Temporal lobe (tissue), 1 donor: Measurements from ENCODE around the gene C17orf113. TPM values are rescaled to one million over a fixed set of nuclear protein-coding genes. Genes with fewer than 3 reads are reported as not detected.

Experiments used
- total RNA-seq: library from RNA; depleted of rRNA; stranded (reverse); fragments of >200 nt; gene quantifications from one replicate; pipeline ENCODE4 v1.2.3, GENCODE V29; 2014

The C17orf113 gene
- total RNA-seq, 1 donor from 2014 or later = 2.5 TPM

Other genes with a start within 250 kb of the C17orf113 start
- 8.1 TPM for gene P3H4, start 238.7 kb downstream of the C17orf113 start, total RNA-seq
- gene FKBP10, start 237.6 kb downstream of the C17orf113 start, total RNA-seq = 8.4 TPM
- 87.3 TPM for gene NT5C3B, start 214.4 kb downstream of the C17orf113 start, total RNA-seq
- 0.25 TPM for gene KLHL10, start 212.8 kb downstream of the C17orf113 start, total RNA-seq
- gene KLHL11, start 185.2 kb downstream of the C17orf113 start, total RNA-seq = 53.1 TPM
- 106 TPM for gene ACLY, start 131.7 kb downstream of the C17orf113 start, total RNA-seq
- gene ODAD4, start 120.0 kb downstream of the C17orf113 start, total RNA-seq = 1.7 TPM
- gene CNP, start 83.8 kb downstream of the C17orf113 start, total RNA-seq = 39.8 TPM
- 63.2 TPM for gene DNAJC7, start 33.2 kb downstream of the C17orf113 start, total RNA-seq
- gene NKIRAS2, start 30.5 kb downstream of the C17orf113 start, total RNA-seq = 31.7 TPM
- gene ZNF385C, start 47.9 kb upstream of the C17orf113 start, total RNA-seq = 0.49 TPM
- gene DHX58, start 62.1 kb upstream of the C17orf113 start, total RNA-seq = 1.5 TPM
- gene KAT2A, start 70.8 kb upstream of the C17orf113 start, total RNA-seq = 11.3 TPM
- gene HSPB9, start 72.2 kb upstream of the C17orf113 start, total RNA-seq = not detected
- 49.4 TPM for gene RAB5C, start 104.4 kb upstream of the C17orf113 start, total RNA-seq
- gene KCNH4, start 130.5 kb upstream of the C17orf113 start, total RNA-seq = 0.74 TPM
- not detected for gene HCRT, start 134.9 kb upstream of the C17orf113 start, total RNA-seq
- gene GHDC, start 143.9 kb upstream of the C17orf113 start, total RNA-seq = 4.4 TPM
- 17.2 TPM for gene STAT5B, start 225.8 kb upstream of the C17orf113 start, total RNA-seq
- 0.74 TPM for gene STAT5A, start 237.9 kb upstream of the C17orf113 start, total RNA-seq